DMS53 treated with DMSO at 0.1 percent for 48 hours (cell line): ENCODE results near the gene ABLIM1.

Experiments
- DNase-seq: peaks from one replicate; lab custom pipeline; 2025; ENCODE audit not compliant: unreplicated experiment; lab: John Stamatoyannopoulos, UW

ABLIM1 gene

GRCh38 chr10:114624951-114625780 lies 32.9 kb downstream of the ABLIM1 start:
- no peak for DNase-seq

GRCh38 chr10:114624422-114624821 lies 33.7 kb downstream of the ABLIM1 start:
- no peak for DNase-seq

GRCh38 chr10:114623661-114624294 lies 34.3 kb downstream of the ABLIM1 start:
- DNase-seq, result peak; percentile 58

- no peak for DNase-seq
These were observed 34.9 kb downstream of the ABLIM1 start for GRCh38 chr10:114623155-114623554.

- no peak for DNase-seq
These were observed 39.4 kb downstream of the ABLIM1 start for GRCh38 chr10:114618722-114619121.

GRCh38 chr10:114616516-114616915 lies 41.6 kb downstream of the ABLIM1 start:
- no peak for DNase-seq

- no peak for DNase-seq
These were observed 42.0 kb downstream of the ABLIM1 start for GRCh38 chr10:114616103-114616502.

- DNase-seq, result no peak
These were observed 42.5 kb downstream of the ABLIM1 start for GRCh38 chr10:114615600-114616007.

GRCh38 chr10:114613237-114613979 lies 44.7 kb downstream of the ABLIM1 start:
- peak; percentile 22 for DNase-seq

GRCh38 chr10:114611617-114612016 lies 46.5 kb downstream of the ABLIM1 start:
- DNase-seq, result peak; percentile 18

- no peak for DNase-seq
These were observed 48.3 kb downstream of the ABLIM1 start for GRCh38 chr10:114609518-114610426.

GRCh38 chr10:114607358-114607998 lies 50.6 kb downstream of the ABLIM1 start:
- DNase-seq, result no peak

GRCh38 chr10:114605155-114605797 lies 52.8 kb downstream of the ABLIM1 start:
- DNase-seq, result peak; percentile 85

- DNase-seq, result no peak
These were observed 53.5 kb downstream of the ABLIM1 start for GRCh38 chr10:114604357-114605130.

- DNase-seq, result no peak
These were observed 54.1 kb downstream of the ABLIM1 start for GRCh38 chr10:114603948-114604347.

- no peak for DNase-seq
These were observed 54.8 kb downstream of the ABLIM1 start for GRCh38 chr10:114603303-114603702.

GRCh38 chr10:114600057-114600456 lies 58.0 kb downstream of the ABLIM1 start:
- no peak for DNase-seq

- DNase-seq, result no peak
These were observed 61.3 kb downstream of the ABLIM1 start for GRCh38 chr10:114596793-114597192.
